Erythroblast (primary cell): Measurements from ENCODE around the gene TLN1.

Experiments used
- GATA1 ChIP-seq: IDR thresholded peaks from 2 replicates; pipeline ENCODE4 v1.6.1; 2011; ENCODE audit warnings: low read depth, mild to moderate bottlenecking, control low read depth, low read length, moderate library complexity
- POLR2A ChIP-seq: IDR thresholded peaks from 2 replicates; pipeline ENCODE4 v1.6.1; 2011; ENCODE audit warnings: mild to moderate bottlenecking, low read length

DNA sequence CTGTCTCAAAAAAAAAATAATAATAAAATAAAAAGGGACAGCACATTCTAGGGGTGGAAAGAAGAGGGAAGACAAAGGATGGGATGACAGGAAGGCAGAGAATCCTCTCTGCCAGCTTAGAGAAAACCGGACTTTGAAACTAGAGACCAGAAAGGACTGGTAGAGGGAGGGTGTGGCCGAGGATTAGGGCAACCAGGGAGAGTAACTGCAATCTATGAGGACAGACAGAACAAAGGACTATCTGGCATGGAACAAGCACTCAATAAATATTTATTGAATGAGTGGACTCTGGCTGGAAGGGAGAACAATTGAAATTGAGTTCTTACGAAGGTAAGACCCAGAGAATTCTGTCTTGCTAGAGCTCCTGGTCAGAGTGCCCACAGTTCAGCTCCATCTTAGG lies 14.6 kb upstream of the TLN1 start:
- TF ChIP-seq POLR2A: no peak
- TF ChIP-seq GATA1: no peak
